ENCODE data around the gene KCNIP1.

DNA sequence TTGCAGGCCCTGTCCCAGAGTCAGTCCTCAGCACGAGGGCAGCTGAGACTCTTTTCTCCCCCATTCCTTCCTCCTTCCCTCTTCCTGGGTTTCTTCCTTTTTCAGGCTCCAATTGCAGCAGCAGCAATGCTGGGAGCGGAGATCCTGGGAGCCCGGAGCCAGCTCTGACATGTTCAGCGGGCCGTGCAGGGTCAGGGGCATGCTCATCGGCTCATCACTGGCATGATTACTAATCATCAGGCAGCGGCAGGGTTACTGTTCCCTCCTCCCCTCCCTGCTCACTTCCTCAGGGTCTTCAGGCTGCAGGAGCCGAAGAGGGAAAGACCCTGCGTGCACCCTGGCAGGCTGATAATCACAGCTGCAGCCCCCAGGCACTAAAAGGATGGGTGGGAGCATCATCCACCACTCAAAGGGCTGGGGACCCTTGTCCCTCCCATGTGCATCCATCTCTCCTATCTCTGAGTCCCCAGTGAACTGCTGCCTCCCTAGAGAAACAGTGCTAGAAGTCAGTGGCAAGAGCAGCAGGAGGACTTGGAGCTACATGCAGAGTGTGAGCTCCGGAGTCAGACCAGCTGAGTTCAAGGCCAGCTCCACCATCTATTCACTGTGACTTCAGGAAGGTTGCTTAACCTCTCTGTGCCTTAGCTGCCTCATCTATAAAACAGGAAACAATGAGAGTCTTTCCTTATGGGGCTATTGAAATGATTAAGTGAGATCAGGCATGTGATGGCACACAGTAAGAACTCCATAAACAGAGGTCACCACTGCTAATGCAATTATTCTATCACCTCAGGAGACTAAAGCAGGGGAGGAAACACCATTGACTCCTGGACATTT lies 7.8 kb upstream of the KCNIP1 start:
- TF ChIP-seq POLR2AphosphoS5 (IDR thresholded peaks at IDR 0.05) (no peak), POLR2A (IDR thresholded peaks at IDR 0.05; ENCODE audit: low read depth) (no peak), EP300 (IDR thresholded peaks at IDR 0.05) (no peak)
- TF ChIP-seq, protein P1, sequence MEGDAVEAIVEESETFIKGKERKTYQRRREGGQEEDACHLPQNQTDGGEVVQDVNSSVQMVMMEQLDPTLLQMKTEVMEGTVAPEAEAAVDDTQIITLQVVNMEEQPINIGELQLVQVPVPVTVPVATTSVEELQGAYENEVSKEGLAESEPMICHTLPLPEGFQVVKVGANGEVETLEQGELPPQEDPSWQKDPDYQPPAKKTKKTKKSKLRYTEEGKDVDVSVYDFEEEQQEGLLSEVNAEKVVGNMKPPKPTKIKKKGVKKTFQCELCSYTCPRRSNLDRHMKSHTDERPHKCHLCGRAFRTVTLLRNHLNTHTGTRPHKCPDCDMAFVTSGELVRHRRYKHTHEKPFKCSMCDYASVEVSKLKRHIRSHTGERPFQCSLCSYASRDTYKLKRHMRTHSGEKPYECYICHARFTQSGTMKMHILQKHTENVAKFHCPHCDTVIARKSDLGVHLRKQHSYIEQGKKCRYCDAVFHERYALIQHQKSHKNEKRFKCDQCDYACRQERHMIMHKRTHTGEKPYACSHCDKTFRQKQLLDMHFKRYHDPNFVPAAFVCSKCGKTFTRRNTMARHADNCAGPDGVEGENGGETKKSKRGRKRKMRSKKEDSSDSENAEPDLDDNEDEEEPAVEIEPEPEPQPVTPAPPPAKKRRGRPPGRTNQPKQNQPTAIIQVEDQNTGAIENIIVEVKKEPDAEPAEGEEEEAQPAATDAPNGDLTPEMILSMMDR (IDR thresholded peaks at IDR 0.05): no peak

Measured in esophagus muscularis mucosa (tissue), 4 donors.